ENCODE results near the gene ZSCAN5B. TPM values are rescaled to one million over a fixed set of nuclear protein-coding genes. Genes with fewer than 3 reads are reported as not detected.
A peak's percentile ranks its signal among the peaks of the same experiment; 100 is the strongest.

The ZSCAN5B gene
- total RNA-seq, 1 experiment from 2014 or later: not detected

- no TSS peak for BruUV-seq (replicated peaks)
Observed at GRCh38 chr19:56159009-56159559, 38.5 kb downstream of the ZSCAN5B start.

GRCh38 chr19:56158170-56158757 lies 39.3 kb downstream of the ZSCAN5B start:
- H3K4me1 Mint-ChIP-seq (ENCODE audit: insufficient read depth, unreplicated experiment): no peaks in the 10 kb centered on the region
- no peaks in the 10 kb centered on the region for H3K27me3 Mint-ChIP-seq (ENCODE audit: insufficient read depth, unreplicated experiment)
- TF ChIP-seq CTCF (IDR thresholded peaks at IDR 0.05; ENCODE audit: unreplicated experiment): no peak
- no peak for DNase-seq (ENCODE audit: unreplicated experiment)
- no peak overlapping the region for H3K27ac Mint-ChIP-seq (ENCODE audit: low read depth, unreplicated experiment)
- CTCF ChIA-PET: interaction anchor here (0.6 to 1.5 kb wide), 6 partner anchors 11 to 152 kb away, joined by 3 to 5 read pairs (median 4); no protein-coding TSS in a partner anchor
- no TSS peak for BruUV-seq (replicated peaks)
- H3K4me3 Mint-ChIP-seq (ENCODE audit: unreplicated experiment): no peak overlapping the region
- intact Hi-C loops (cut with micrococcal nuclease): no loop called here
- POLR2A ChIA-PET: no interaction called here
- H3K36me3 Mint-ChIP-seq (ENCODE audit: insufficient read depth, unreplicated experiment): peaks cover 17% of the 10 kb centered on the region
- H3K9me3 Mint-ChIP-seq (ENCODE audit: unreplicated experiment): no peaks in the 10 kb centered on the region

More at GRCh38 chr19:56159009-56159559, 38.5 kb downstream of the ZSCAN5B start:
- H3K27me3 Mint-ChIP-seq (ENCODE audit: insufficient read depth, unreplicated experiment): no peaks in the 10 kb centered on the region
- no peak for DNase-seq (ENCODE audit: unreplicated experiment)
- H3K9me3 Mint-ChIP-seq (ENCODE audit: unreplicated experiment): no peaks in the 10 kb centered on the region
- TF ChIP-seq CTCF (IDR thresholded peaks at IDR 0.05; ENCODE audit: unreplicated experiment): no peak
- H3K36me3 Mint-ChIP-seq (ENCODE audit: insufficient read depth, unreplicated experiment): peaks cover 17% of the 10 kb centered on the region
- intact Hi-C loops (cut with micrococcal nuclease): no loop called here
- no peaks in the 10 kb centered on the region for H3K4me1 Mint-ChIP-seq (ENCODE audit: insufficient read depth, unreplicated experiment)
- CTCF ChIA-PET: no interaction called here
- POLR2A ChIA-PET: no interaction called here
- no peak overlapping the region for H3K4me3 Mint-ChIP-seq (ENCODE audit: unreplicated experiment)
- no peak overlapping the region for H3K27ac Mint-ChIP-seq (ENCODE audit: low read depth, unreplicated experiment)

DNA sequence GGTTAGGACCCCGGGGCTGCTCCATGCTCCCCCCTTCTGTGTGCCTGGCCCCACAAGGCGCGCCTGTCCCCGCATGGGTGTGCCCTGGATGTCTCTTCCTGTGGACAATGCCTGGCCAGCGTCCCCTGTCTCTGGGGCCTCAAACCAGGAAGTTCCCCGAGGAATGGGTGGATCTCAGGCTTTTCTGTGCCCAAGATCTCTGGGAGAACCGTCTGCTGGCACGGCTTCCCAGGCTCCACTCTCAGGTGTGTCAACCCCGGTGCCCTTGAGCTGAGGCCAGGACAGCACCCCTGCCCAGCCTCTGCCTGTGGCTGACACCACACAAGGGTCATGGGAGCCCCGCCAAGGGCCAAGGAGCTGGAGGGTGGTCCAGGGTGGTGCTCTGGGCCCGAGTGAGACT lies 40.8 kb downstream of the ZSCAN5B start:
- H3K9me3 Mint-ChIP-seq (ENCODE audit: unreplicated experiment): no peaks in the 10 kb centered on the region
- no peaks in the 10 kb centered on the region for H3K27me3 Mint-ChIP-seq (ENCODE audit: insufficient read depth, unreplicated experiment)
- no peaks in the 10 kb centered on the region for H3K4me1 Mint-ChIP-seq (ENCODE audit: insufficient read depth, unreplicated experiment)
- DNase-seq (ENCODE audit: unreplicated experiment): no peak
- no peak for TF ChIP-seq CTCF (IDR thresholded peaks at IDR 0.05; ENCODE audit: unreplicated experiment)
- H3K27ac Mint-ChIP-seq (ENCODE audit: low read depth, unreplicated experiment): peak overlapping the region; percentile 9
- BruUV-seq (replicated peaks): no TSS peak
- H3K36me3 Mint-ChIP-seq (ENCODE audit: insufficient read depth, unreplicated experiment): peaks cover 12% of the 10 kb centered on the region
- ChIA-PET POLR2A (no interaction called here), CTCF (interaction anchor here (1.3 to 1.5 kb wide), 3 partner anchors 10 to 32 kb away, joined by 3 to 5 read pairs (median 3); no protein-coding TSS in a partner anchor)
- intact Hi-C loops (cut with micrococcal nuclease): no loop called here
- H3K4me3 Mint-ChIP-seq (ENCODE audit: unreplicated experiment): no peak overlapping the region

DNA sequence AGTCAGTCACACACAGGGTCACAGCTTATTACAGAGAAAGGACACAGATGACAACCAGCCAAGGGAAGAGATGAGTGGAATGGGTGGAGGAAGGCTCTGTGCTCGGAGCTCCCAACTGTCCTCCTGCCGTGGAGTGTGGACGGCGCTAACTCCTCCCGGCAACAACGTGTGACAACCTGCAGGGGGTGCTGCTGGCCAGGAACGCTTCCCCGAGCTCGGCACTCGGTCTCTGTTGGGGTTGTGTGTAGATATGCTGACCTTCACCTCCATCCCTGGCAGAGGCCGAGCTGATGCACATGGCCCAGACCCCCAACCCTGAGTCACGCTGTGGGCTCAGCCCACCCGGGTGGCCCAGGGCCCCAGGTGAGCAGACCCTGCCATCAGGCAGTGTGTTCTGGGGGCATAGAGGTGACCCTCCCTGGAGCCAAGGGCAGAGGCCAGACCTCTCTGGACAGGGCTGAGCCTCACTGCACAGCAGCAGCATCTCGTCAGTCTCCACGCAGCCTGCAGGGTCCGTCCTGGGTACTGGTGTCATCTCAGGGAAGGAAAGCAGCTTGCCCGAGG lies 42.4 kb downstream of the ZSCAN5B start:
- Mint-ChIP-seq H3K4me1 (ENCODE audit: insufficient read depth, unreplicated experiment) (no peaks in the 10 kb centered on the region), H3K27me3 (ENCODE audit: insufficient read depth, unreplicated experiment) (no peaks in the 10 kb centered on the region), H3K36me3 (ENCODE audit: insufficient read depth, unreplicated experiment) (peaks cover 11% of the 10 kb centered on the region), H3K4me3 (ENCODE audit: unreplicated experiment) (no peak overlapping the region), H3K27ac (ENCODE audit: low read depth, unreplicated experiment) (no peak overlapping the region), H3K9me3 (ENCODE audit: unreplicated experiment) (no peaks in the 10 kb centered on the region)
- TF ChIP-seq CTCF (IDR thresholded peaks at IDR 0.05; ENCODE audit: unreplicated experiment): peak; percentile 36
- intact Hi-C loops (cut with micrococcal nuclease): no loop called here
- ChIA-PET CTCF (interaction anchor here (0.7 to 2.1 kb wide), 3 partner anchors 9 to 285 kb away, joined by 3 to 9 read pairs (median 3); no protein-coding TSS in a partner anchor), POLR2A (interaction anchor here (0.9 kb wide), 1 partner anchor 12 kb away, joined by 3 read pairs; no protein-coding TSS in a partner anchor)
- no peak for DNase-seq (ENCODE audit: unreplicated experiment)
- BruUV-seq (replicated peaks): no TSS peak
